OCI-LY3 (cell line): ENCODE results near the gene CCL21.

Experiments used
- CTCF ChIP-seq: fragments of 200-600, 300-600 bp; sonication (generic); IDR thresholded peaks from 2 replicates; pipeline ENCODE4 v1.5.1; 2014; ENCODE audit warnings: antibody characterized with exemption, low read length, low read depth
- EZH2phosphoT487 ChIP-seq: fragments of 200-600 bp; shearing (Covaris generic); IDR thresholded peaks from 2 replicates; pipeline ENCODE4 v1.6.1; 2018; ENCODE audit warnings: antibody characterized with exemption, mixed run types, low read depth

- TF ChIP-seq CTCF, result no peak
- no peak for TF ChIP-seq EZH2phosphoT487
Observed at GRCh38 chr9:34674440-34674839, 35.5 kb downstream of the CCL21 start.
